A673 (cell line): ENCODE data around the gene CDH4. TPM values are rescaled to one million over a fixed set of nuclear protein-coding genes. Genes with fewer than 3 reads are reported as not detected.
A peak's percentile ranks its signal among the peaks of the same experiment; 100 is the strongest.

Experiments used
- BruUV-seq: library from RNA; stranded (reverse); fragments of 400-500 nt; replicated peaks from 2 replicates; lab custom pipeline; 2021; lab: Mats Ljungman, UMichigan
- CTCF ChIA-PET: fragments of 300-600 bp; sonication (Branson Sonifier 250); formaldehyde crosslinking; loops from one replicate; lab custom pipeline; 2022; ENCODE audit warnings: antibody characterized with exemption; lab: Charles Lee
- POLR2A ChIA-PET: fragments of 300-600 bp; sonication (Branson Sonifier 250); formaldehyde crosslinking; loops from one replicate; lab custom pipeline; 2022; ENCODE audit warnings: antibody characterized with exemption; ENCODE audit not compliant: low non-redundant PET; lab: Charles Lee
- DNase-seq: peaks from one replicate; pipeline ENCODE4 v3.0.0-alpha.2; 2015; ENCODE audit warnings: low spot score
- H3K27ac ChIP-seq: fragments of 200-600 bp; sonication (generic); 2 replicates; pipeline ENCODE4 v1.5.1; 2016; ENCODE audit warnings: mixed run types, low read depth, mild to moderate bottlenecking, mixed read lengths, antibody characterized with exemption, low read length; ENCODE audit not compliant: poor library complexity, severe bottlenecking
- H3K27me3 ChIP-seq: fragments of 200-600 bp; sonication (generic); replicated peaks from 2 replicates; pipeline ENCODE4 v1.6.1; 2017; ENCODE audit warnings: mixed run types, low read depth, mild to moderate bottlenecking, mixed read lengths, antibody characterized with exemption, low read length; ENCODE audit not compliant: insufficient read depth, poor library complexity
- H3K36me3 ChIP-seq: fragments of 200-600 bp; sonication (generic); 2 replicates; pipeline ENCODE4 v1.6.1; 2016; ENCODE audit warnings: mixed run types, mild to moderate bottlenecking, mixed read lengths, antibody characterized with exemption, low read length; ENCODE audit not compliant: insufficient read depth, poor library complexity, severe bottlenecking
- H3K4me1 ChIP-seq: fragments of 200-600 bp; sonication (generic); 2 replicates; pipeline ENCODE4 v1.6.1; 2017; ENCODE audit warnings: mixed run types, mild to moderate bottlenecking, mixed read lengths, antibody characterized with exemption, low read length; ENCODE audit not compliant: insufficient read depth, poor library complexity, severe bottlenecking
- H3K4me3 ChIP-seq: fragments of 200-600 bp; sonication (generic); 2 replicates; pipeline ENCODE4 v1.5.1; 2016; ENCODE audit warnings: low read depth, mixed run types, mild to moderate bottlenecking, mixed read lengths, low read length; ENCODE audit not compliant: poor library complexity, severe bottlenecking
- H3K9me3 ChIP-seq: fragments of 200-600 bp; sonication (generic); 2 replicates; pipeline ENCODE4 v1.6.1; 2016; ENCODE audit warnings: mixed run types, low read depth, mild to moderate bottlenecking, mixed read lengths, antibody characterized with exemption, low read length; ENCODE audit not compliant: poor library complexity, severe bottlenecking
- EZH2 ChIP-seq: fragments of 200-600 bp; sonication (generic); IDR thresholded peaks from 2 replicates; pipeline ENCODE4 v1.6.1; 2017; ENCODE audit warnings: borderline replicate concordance, low read depth, mild to moderate bottlenecking, mixed read lengths, antibody characterized with exemption, low read length; ENCODE audit not compliant: poor library complexity, severe bottlenecking
- intact Hi-C: fragments of 100-400 bp; cut with micrococcal nuclease; formaldehyde crosslinking; loops from one replicate; pipeline ENCODE4 v1.10.0; 2022; ENCODE audit not compliant: unreplicated experiment
- total RNA-seq: library from RNA; stranded (reverse); gene quantifications from 2 replicates; pipeline ENCODE4 v1.2.3, GENCODE V29; 2021
- TF ChIP-seq, protein P1 (sequence below): fragments of 300-800, 200-600 bp; sonication (generic); conservative IDR thresholded peaks from 2 replicates; pipeline ENCODE4 v1.5.1; 2017; ENCODE audit warnings: low read depth, mild to moderate bottlenecking, antibody characterized with exemption, low read length, moderate library complexity, mixed read lengths

CDH4 gene
- total RNA-seq, 1 experiment from 2014 or later: 8.3 TPM

DNA sequence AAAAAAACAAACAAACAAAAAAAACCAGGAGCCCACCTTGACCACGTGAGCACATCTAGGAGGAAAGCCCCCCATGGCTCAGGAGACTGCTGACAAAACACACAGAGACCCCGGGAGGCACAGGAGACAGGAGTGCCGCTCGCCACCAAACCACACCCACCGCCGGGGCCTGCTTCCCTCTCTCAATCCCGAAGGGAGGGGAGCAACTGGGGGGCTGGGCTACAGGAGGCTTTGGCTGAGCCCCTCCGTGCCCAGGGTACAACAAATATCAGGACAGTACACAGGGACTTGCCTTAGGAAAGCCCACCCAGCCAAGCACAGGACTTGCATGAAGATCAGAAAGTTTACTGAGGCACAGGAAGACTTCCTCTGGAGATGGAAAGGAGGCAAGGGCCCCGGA, 711.1 kb downstream of the CDH4 start:
- BruUV-seq: no TSS peak
- TF ChIP-seq, protein P1, sequence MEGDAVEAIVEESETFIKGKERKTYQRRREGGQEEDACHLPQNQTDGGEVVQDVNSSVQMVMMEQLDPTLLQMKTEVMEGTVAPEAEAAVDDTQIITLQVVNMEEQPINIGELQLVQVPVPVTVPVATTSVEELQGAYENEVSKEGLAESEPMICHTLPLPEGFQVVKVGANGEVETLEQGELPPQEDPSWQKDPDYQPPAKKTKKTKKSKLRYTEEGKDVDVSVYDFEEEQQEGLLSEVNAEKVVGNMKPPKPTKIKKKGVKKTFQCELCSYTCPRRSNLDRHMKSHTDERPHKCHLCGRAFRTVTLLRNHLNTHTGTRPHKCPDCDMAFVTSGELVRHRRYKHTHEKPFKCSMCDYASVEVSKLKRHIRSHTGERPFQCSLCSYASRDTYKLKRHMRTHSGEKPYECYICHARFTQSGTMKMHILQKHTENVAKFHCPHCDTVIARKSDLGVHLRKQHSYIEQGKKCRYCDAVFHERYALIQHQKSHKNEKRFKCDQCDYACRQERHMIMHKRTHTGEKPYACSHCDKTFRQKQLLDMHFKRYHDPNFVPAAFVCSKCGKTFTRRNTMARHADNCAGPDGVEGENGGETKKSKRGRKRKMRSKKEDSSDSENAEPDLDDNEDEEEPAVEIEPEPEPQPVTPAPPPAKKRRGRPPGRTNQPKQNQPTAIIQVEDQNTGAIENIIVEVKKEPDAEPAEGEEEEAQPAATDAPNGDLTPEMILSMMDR: no peak
- no peak for TF ChIP-seq EZH2
- DNase-seq: no peak
- intact Hi-C loops: no loop called here
- Histone ChIP-seq H3K4me1 (no peaks in the 10 kb centered on the region), H3K27me3 (peaks cover 35% of the 10 kb centered on the region), H3K27ac (no peak overlapping the region), H3K9me3 (no peaks in the 10 kb centered on the region), H3K36me3 (no peaks in the 10 kb centered on the region), H3K4me3 (no peak overlapping the region)
- CTCF ChIA-PET: no interaction called here
- POLR2A ChIA-PET: no interaction called here

DNA sequence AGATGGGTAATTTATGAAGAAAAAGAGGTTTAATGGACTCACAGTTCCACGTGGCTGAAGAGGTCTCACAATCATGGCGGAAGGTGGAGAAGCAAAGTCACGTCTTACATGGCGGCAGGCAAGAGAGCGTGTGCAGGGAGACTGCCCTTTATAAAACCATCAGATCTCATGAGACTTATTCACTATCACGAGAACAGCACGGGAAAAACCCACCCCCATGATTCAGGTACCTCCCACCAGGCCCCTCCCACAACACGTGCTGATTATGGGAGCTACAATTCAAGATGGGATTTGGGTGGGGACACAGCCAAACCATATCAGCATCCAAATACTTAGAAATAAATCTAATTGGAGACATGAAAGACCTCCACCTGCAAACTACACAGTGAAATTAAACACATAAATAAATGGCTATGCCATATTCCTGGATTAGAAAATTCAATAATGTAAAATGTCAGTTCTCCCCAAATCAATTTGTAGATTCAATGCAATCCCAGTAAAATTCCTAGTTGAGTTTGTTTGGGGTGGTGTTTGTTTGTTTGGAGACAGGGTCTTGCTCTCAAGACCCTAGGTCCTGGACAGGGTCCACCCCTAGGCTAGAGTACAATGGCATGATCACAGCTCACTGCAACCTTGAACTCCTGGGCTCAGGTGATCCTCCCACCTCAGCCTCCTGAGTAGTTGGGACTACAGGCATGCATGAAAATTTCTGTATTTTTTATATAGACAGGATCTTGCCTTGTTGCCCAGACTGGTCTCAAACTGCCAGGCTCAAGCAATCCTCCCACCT, 712.0 kb downstream of the CDH4 start:
- CTCF ChIA-PET: no interaction called here
- no peak for TF ChIP-seq EZH2
- TF ChIP-seq, protein P1: no peak
- no TSS peak for BruUV-seq
- Histone ChIP-seq H3K4me1 (no peaks in the 10 kb centered on the region), H3K27ac (no peak overlapping the region), H3K36me3 (no peaks in the 10 kb centered on the region), H3K9me3 (no peaks in the 10 kb centered on the region), H3K4me3 (no peak overlapping the region), H3K27me3 (peaks cover 26% of the 10 kb centered on the region)
- DNase-seq: no peak
- POLR2A ChIA-PET: no interaction called here
- intact Hi-C loops: no loop called here

DNA sequence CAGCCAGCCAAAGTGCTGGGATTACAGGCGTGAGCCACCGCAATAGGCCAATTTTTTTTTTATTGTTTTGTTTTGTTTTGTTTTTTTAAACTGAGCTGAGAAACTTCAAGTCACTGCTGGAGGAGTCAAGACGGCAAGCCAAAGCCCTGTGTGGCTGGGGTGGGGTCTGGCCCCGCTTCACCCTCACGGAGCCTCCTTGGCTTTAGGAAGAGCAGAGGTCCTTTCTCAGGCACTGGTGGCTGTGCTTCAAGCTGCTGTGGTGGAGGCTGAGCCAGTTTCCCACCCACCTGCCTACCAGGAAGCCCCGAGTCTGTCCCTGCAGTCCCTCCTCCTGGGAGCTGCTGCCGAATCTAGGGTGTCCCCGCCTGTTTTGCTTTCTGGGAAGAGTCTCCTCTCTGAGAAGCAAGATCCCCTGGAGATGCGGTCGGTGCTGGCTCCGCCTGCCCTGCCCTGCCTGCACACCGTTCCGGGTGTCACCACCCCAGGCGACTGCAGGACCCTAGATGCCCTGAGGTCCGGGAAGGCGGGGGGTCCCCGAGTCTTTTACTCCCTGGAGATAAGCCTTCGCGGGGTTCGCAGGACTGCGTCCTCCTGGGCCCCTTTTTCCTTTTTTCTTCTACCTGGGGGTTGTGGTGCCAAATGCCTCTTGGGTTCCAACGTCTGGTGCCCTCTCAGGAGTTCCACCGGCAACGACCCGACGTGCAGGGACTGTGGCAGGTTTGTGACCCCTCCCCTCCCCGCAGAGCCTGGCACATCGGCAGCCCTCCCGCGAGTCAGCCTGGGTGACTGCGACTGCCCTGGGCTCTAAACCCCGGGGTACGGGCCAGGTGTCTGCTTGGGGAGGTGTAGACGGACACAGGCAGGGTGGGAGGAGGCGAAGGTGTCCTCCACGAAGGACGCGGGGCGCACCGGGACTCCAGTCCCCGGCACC, 712.9 kb downstream of the CDH4 start:
- no peaks in the 10 kb centered on the region for H3K4me1 ChIP-seq
- no peaks in the 10 kb centered on the region for H3K9me3 ChIP-seq
- DNase-seq: no peak
- ChIA-PET POLR2A (no interaction called here), CTCF (no interaction called here)
- H3K4me3 ChIP-seq: no peak overlapping the region
- no peak overlapping the region for H3K27ac ChIP-seq
- intact Hi-C loops: no loop called here
- peak; percentile 68 for TF ChIP-seq EZH2
- TF ChIP-seq, protein P1: no peak
- BruUV-seq: no TSS peak
- H3K36me3 ChIP-seq: no peaks in the 10 kb centered on the region
- peaks cover 26% of the 10 kb centered on the region for H3K27me3 ChIP-seq
